SU-DHL-6 (cell line): ENCODE results near the gene RANGRF.

Experiments
- H2AFZ ChIP-seq: fragments of 200-600 bp; sonication (generic); 2 replicates; pipeline ENCODE4 v1.6.1; 2014; ENCODE audit warnings: low read depth, mild to moderate bottlenecking, moderate library complexity, mixed read lengths, antibody characterized with exemption, low read length; ENCODE audit not compliant: severe bottlenecking
- H3F3A ChIP-seq: fragments of 200-600 bp; shearing (Covaris generic); 2 replicates; pipeline ENCODE4 v1.6.0; 2016; ENCODE audit warnings: antibody characterized with exemption, mild to moderate bottlenecking; ENCODE audit not compliant: insufficient read depth
- H3K27ac ChIP-seq: fragments of 200-600 bp; sonication (generic); 2 replicates; pipeline ENCODE4 v1.5.1; 2016; ENCODE audit warnings: low read depth, mild to moderate bottlenecking, low read length, moderate library complexity, mixed read lengths
- H3K27me3 ChIP-seq: fragments of 200-600 bp; sonication (generic), shearing (Covaris generic); 2 replicates; pipeline ENCODE4 v1.6.0; 2014; ENCODE audit warnings: mild to moderate bottlenecking, low read length
- H3K36me3 ChIP-seq: fragments of 200-600 bp; sonication (generic); 2 replicates; pipeline ENCODE4 v1.6.1; 2014; ENCODE audit warnings: mild to moderate bottlenecking, low read length, mixed read lengths
- H3K4me2 ChIP-seq: fragments of 300-600, 200-600 bp; shearing (Covaris generic), sonication (generic); 2 replicates; pipeline ENCODE4 v1.6.0; 2014; ENCODE audit warnings: low read length, low read depth, mild to moderate bottlenecking; ENCODE audit not compliant: poor library complexity, severe bottlenecking
- H3K4me3 ChIP-seq: fragments of 200-600 bp; sonication (generic); 2 replicates; pipeline ENCODE4 v1.5.1; 2014; ENCODE audit warnings: antibody characterized with exemption, low read length, mild to moderate bottlenecking, mixed read lengths; ENCODE audit not compliant: insufficient read depth, poor library complexity, severe bottlenecking
- H3K79me2 ChIP-seq: fragments of 200-600 bp; sonication (generic); 2 replicates; pipeline ENCODE4 v1.6.1; 2014; ENCODE audit warnings: mild to moderate bottlenecking, low read length, moderate library complexity; ENCODE audit not compliant: insufficient read depth
- H3K9ac ChIP-seq: fragments of 200-600 bp; sonication (generic); 2 replicates; pipeline ENCODE4 v1.7.0; 2014; ENCODE audit warnings: mild to moderate bottlenecking, low read length
- H3K9me2 ChIP-seq: fragments of 200-600 bp; sonication (generic); replicated peaks from 2 replicates; pipeline ENCODE4 v1.6.1; 2014; ENCODE audit warnings: low read length; ENCODE audit not compliant: insufficient read depth
- H3K9me3 ChIP-seq: fragments of 200-600 bp; sonication (generic); 2 replicates; pipeline ENCODE4 v1.6.1; 2014; ENCODE audit warnings: low read length, mixed read lengths; ENCODE audit not compliant: insufficient read depth
- H4K20me1 ChIP-seq: fragments of 200-600 bp; sonication (generic); 2 replicates; pipeline ENCODE4 v1.6.1; 2014; ENCODE audit warnings: low read depth, mild to moderate bottlenecking, antibody characterized with exemption, low read length, moderate library complexity, mixed read lengths
- CTCF ChIP-seq: fragments of 200-600 bp; sonication (generic); IDR thresholded peaks from one replicate; pipeline ENCODE4 v1.5.1; 2017; ENCODE audit warnings: antibody characterized with exemption, mild to moderate bottlenecking, low read length, moderate library complexity; ENCODE audit not compliant: insufficient read depth, poor library complexity, severe bottlenecking
- EZH2phosphoT487 ChIP-seq: fragments of 200-600 bp; sonication (generic), shearing (Covaris generic); conservative IDR thresholded peaks from 2 replicates; pipeline ENCODE4 v1.6.1; 2018; ENCODE audit warnings: mild to moderate bottlenecking, antibody characterized with exemption, low read length, moderate library complexity, mixed read lengths

Gene RANGRF

GRCh38 chr17:8288336-8289102, at the start of gene RANGRF:
Gene RANGRF, plus strand, starts transcription at chr17:8288670. Its CDS starts 119 bp downstream, at chr17:8288789.
- Histone ChIP-seq H2AFZ (peak within 1 kb of the TSS; percentile 90), H3K9me3 (no peaks in the 10 kb centered on the region), H3K4me2 (peak within 1 kb of the TSS; percentile 67), H4K20me1 (no peaks in the 10 kb centered on the region), H3K79me2 (peaks cover 5% of the 10 kb centered on the region; the same call in 1 of the 2 replicates), H3F3A (peaks cover 6% of the 10 kb centered on the region; the same call in 1 of the 2 replicates), H3K4me3 (peak within 1 kb of the TSS; percentile 73), H3K27ac (peak within 1 kb of the TSS; percentile 65), H3K9me2 (no peaks in the 10 kb centered on the region), H3K9ac (peak within 1 kb of the TSS; percentile 85), H3K27me3 (no peaks in the 10 kb centered on the region), H3K36me3 (no peaks in the 10 kb centered on the region)
- no peak for TF ChIP-seq CTCF
- no peak for TF ChIP-seq EZH2phosphoT487

GRCh38 chr17:8243827-8244226, 44.6 kb upstream of the RANGRF start:
- H3K4me2 ChIP-seq = no peak overlapping the region
- no peak overlapping the region for H3K27ac ChIP-seq
- H3K9ac ChIP-seq = no peak overlapping the region
- H3K9me2 ChIP-seq = no peaks in the 10 kb centered on the region
- H3K9me3 ChIP-seq = no peaks in the 10 kb centered on the region
- H3K79me2 ChIP-seq = peaks cover 29% of the 10 kb centered on the region
- H3K27me3 ChIP-seq = no peaks in the 10 kb centered on the region
- no peak overlapping the region for H3K4me3 ChIP-seq
- no peak overlapping the region for H2AFZ ChIP-seq
- peaks cover 22% of the 10 kb centered on the region for H3F3A ChIP-seq
- H3K36me3 ChIP-seq = peaks cover 3% of the 10 kb centered on the region; the same call in 1 of the 2 replicates
- TF ChIP-seq EZH2phosphoT487 (no peak), CTCF (no peak)
- no peaks in the 10 kb centered on the region for H4K20me1 ChIP-seq

- H3K9ac ChIP-seq = no peak overlapping the region
- no peak overlapping the region for H3K4me2 ChIP-seq
- H3K4me3 ChIP-seq = no peak overlapping the region
- peaks cover 24% of the 10 kb centered on the region for H3F3A ChIP-seq
- no peak overlapping the region for H3K27ac ChIP-seq
- H3K79me2 ChIP-seq = peaks cover 35% of the 10 kb centered on the region
- H2AFZ ChIP-seq = no peak overlapping the region
- no peaks in the 10 kb centered on the region for H3K9me2 ChIP-seq
- peaks cover 3% of the 10 kb centered on the region; the same call in 1 of the 2 replicates for H3K36me3 ChIP-seq
- H3K27me3 ChIP-seq = no peaks in the 10 kb centered on the region
- no peaks in the 10 kb centered on the region for H4K20me1 ChIP-seq
- H3K9me3 ChIP-seq = no peaks in the 10 kb centered on the region
- no peak for TF ChIP-seq CTCF
- TF ChIP-seq EZH2phosphoT487 = no peak
These were observed 43.7 kb upstream of the RANGRF start for GRCh38 chr17:8244768-8245167.
